Measurements from ENCODE around the gene TAPT1. TPM values are rescaled to one million over a fixed set of nuclear protein-coding genes. Genes with fewer than 3 reads are reported as not detected.

TAPT1 gene
- total RNA-seq, 1 experiment from 2014 or later: 11.1 TPM

GRCh38 chr4:16199093-16199492 is 27.2 kb downstream of the TAPT1 start:
- Histone ChIP-seq H2BK12ac (ENCODE audit: insufficient read length, low read depth, low read length) (no peak overlapping the region), H2BK20ac (ENCODE audit: low read depth, low read length, poor library complexity, severe bottlenecking) (no peak overlapping the region), H2BK15ac (ENCODE audit: low read depth, low read length) (no peak overlapping the region), H2AFZ (ENCODE audit: low read length) (no peak overlapping the region), H3K23ac (ENCODE audit: insufficient read length, low read depth, low read length) (no peak overlapping the region), H4K5ac (ENCODE audit: insufficient read length, low read depth, low read length) (no peak overlapping the region), H4K8ac (replicated peaks; ENCODE audit: insufficient read length, low read depth, low read length) (no peak overlapping the region), H3K4me1 (ENCODE audit: insufficient read depth, low read length) (no peaks in the 10 kb centered on the region), H3K9me3 (ENCODE audit: control insufficient read depth, low read depth, low read length) (no peaks in the 10 kb centered on the region), H2BK120ac (ENCODE audit: low read depth, low read length, poor library complexity, severe bottlenecking) (no peak overlapping the region), H2AK5ac (ENCODE audit: insufficient read length, low read length) (no peak overlapping the region), H3K23me2 (ENCODE audit: insufficient read length, low read depth, low read length, poor library complexity, severe bottlenecking) (no peaks in the 10 kb centered on the region), H4K20me1 (ENCODE audit: control insufficient read depth, insufficient read depth, insufficient read length) (no peaks in the 10 kb centered on the region), H2BK5ac (ENCODE audit: insufficient read length, low read length) (no peak overlapping the region), H3K79me1 (ENCODE audit: insufficient read depth, low read depth, low read length, poor library complexity, severe bottlenecking) (no peaks in the 10 kb centered on the region), H3K27me3 (ENCODE audit: insufficient read depth, low read length) (no peaks in the 10 kb centered on the region), H4K91ac (ENCODE audit: insufficient read length, low read depth, low read length) (no peak overlapping the region), H3K4me2 (ENCODE audit: insufficient read depth, insufficient read length, low read length) (no peak overlapping the region), H3K79me2 (ENCODE audit: insufficient read depth, low read length) (no peaks in the 10 kb centered on the region), H3K9ac (ENCODE audit: extremely low read depth, insufficient read length, low read length) (no peak overlapping the region), H3K14ac (ENCODE audit: insufficient read depth, low read length) (no peak overlapping the region), H3K27ac (ENCODE audit: insufficient read length, low read depth, low read length) (no peak overlapping the region), H3K56ac (ENCODE audit: insufficient read length, low read depth, low read length) (no peak overlapping the region), H3K4ac (ENCODE audit: low read depth, low read length) (no peak overlapping the region), H3K18ac (ENCODE audit: insufficient read length, low read depth, low read length) (no peak overlapping the region), H3T11ph (ENCODE audit: low read length) (no peak overlapping the region)
- Mint-ChIP-seq H3K9me3 (no peaks in the 10 kb centered on the region), H3K27ac (no peak overlapping the region), H3K36me3 (ENCODE audit: insufficient read depth in 1 of 3, low read depth in 3 of 3) (no peaks in the 10 kb centered on the region), H3K4me3 (no peak overlapping the region), H3K4me1 (peaks cover 12 to 21% of the 10 kb centered on the region in 2 experiments), H3K27me3 (ENCODE audit: low read depth) (no peaks in the 10 kb centered on the region)
- WGBS (ENCODE audit: extremely low coverage, insufficient read length, low lambda C conversion rate): no CpG with 5 or more reads among the region's 1 CpG
- DNase-seq: no peak
- TF ChIP-seq CTCF (conservative IDR thresholded peaks at IDR 0.05): peak; percentile 66
